ENCODE measurements around the gene TTC39A.

DNA sequence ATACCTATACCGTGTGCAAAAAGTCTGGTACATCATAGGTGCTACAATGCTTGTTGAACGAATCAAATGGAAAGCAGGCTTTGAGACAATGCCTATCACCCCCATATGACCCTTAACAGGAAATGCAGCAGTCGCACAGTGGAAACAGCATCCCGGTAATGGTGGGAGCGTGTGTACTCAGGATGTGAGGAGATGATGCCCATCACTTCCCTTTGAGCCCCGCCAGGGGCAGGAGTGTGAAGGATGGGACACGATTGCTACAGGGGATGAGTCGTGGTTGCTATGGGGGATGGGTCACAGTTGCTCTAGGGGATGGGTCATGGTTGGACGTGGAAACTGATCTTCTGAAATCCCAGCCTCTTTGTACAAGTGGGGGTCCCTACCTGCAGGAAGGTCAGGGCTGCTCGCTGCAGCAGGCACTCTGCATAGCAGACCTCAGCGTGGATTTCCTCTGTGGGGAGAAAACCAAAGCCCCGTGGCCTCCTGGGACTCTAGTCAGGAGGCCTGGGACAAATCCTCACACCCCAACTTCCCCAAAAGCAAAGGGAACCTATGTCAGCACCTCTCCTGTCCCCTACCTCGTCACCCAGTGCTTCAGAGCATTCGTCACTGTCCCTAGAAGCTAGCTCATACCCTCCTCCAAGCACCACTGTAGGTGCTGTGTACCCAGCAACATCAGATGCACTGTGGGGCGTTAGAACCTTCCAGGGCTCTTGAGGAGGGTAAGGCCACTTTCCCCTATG, 19.3 kb downstream of the TTC39A start:
- TF ChIP-seq, protein P1, sequence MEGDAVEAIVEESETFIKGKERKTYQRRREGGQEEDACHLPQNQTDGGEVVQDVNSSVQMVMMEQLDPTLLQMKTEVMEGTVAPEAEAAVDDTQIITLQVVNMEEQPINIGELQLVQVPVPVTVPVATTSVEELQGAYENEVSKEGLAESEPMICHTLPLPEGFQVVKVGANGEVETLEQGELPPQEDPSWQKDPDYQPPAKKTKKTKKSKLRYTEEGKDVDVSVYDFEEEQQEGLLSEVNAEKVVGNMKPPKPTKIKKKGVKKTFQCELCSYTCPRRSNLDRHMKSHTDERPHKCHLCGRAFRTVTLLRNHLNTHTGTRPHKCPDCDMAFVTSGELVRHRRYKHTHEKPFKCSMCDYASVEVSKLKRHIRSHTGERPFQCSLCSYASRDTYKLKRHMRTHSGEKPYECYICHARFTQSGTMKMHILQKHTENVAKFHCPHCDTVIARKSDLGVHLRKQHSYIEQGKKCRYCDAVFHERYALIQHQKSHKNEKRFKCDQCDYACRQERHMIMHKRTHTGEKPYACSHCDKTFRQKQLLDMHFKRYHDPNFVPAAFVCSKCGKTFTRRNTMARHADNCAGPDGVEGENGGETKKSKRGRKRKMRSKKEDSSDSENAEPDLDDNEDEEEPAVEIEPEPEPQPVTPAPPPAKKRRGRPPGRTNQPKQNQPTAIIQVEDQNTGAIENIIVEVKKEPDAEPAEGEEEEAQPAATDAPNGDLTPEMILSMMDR (IDR thresholded peaks at IDR 0.05; ENCODE audit: low read length): no peak
- TF ChIP-seq EZH2 (IDR thresholded peaks at IDR 0.05; ENCODE audit: borderline replicate concordance, low read length): no peak
